IMR-90 (cell line): ENCODE measurements around the gene PALLD.

Experiments
- BHLHE40 ChIP-seq: fragments of 150-350 bp; IDR thresholded peaks from 2 replicates; pipeline ENCODE4 v1.6.1; 2016; ENCODE audit warnings: mild to moderate bottlenecking, low read depth, low read length
- CEBPB ChIP-seq: IDR thresholded peaks from 2 replicates; pipeline ENCODE4 v1.6.1; 2012; ENCODE audit warnings: low read depth, low read length, improper control_type of control experiment
- CHD1 ChIP-seq: IDR thresholded peaks from 2 replicates; pipeline ENCODE4 v1.6.1; 2012; ENCODE audit warnings: low read depth, low read length, improper control_type of control experiment
- CTCF ChIP-seq: conservative IDR thresholded peaks from 2 replicates; pipeline ENCODE4 v1.5.1; 2012; ENCODE audit warnings: mild to moderate bottlenecking, low read depth, low read length, improper control_type of control experiment
- MAZ ChIP-seq: IDR thresholded peaks from 2 replicates; pipeline ENCODE4 v1.6.1; 2012; ENCODE audit warnings: low read depth, mild to moderate bottlenecking, low read length, improper control_type of control experiment, moderate library complexity, borderline replicate concordance
- NFE2L2 ChIP-seq: fragments of 150-350 bp; IDR thresholded peaks from 2 replicates; pipeline ENCODE4 v1.6.1; 2016; ENCODE audit warnings: low read depth, mild to moderate bottlenecking, low read length
- POLR2A ChIP-seq: IDR thresholded peaks from 2 replicates; pipeline ENCODE4 v1.6.1; 2012; ENCODE audit warnings: mild to moderate bottlenecking, low read depth, low read length
- RCOR1 ChIP-seq: IDR thresholded peaks from 2 replicates; pipeline ENCODE4 v1.6.1; 2012; ENCODE audit warnings: mild to moderate bottlenecking, low read length, improper control_type of control experiment; ENCODE audit not compliant: insufficient replicate concordance
- SMC3 ChIP-seq: fragments of 150-350 bp; IDR thresholded peaks from 2 replicates; pipeline ENCODE4 v1.6.1; 2016; ENCODE audit warnings: low read depth, mild to moderate bottlenecking, antibody characterized with exemption, low read length, moderate library complexity
- TF ChIP-seq, protein P1 (sequence below): fragments of 150-350 bp; IDR thresholded peaks from 2 replicates; pipeline ENCODE4 v1.6.1; 2016; ENCODE audit warnings: low read depth, mild to moderate bottlenecking, low read length, moderate library complexity, borderline replicate concordance

GRCh38 chr4:168857009-168857408 is 360.2 kb downstream of the PALLD start:
- TF ChIP-seq, protein P1, sequence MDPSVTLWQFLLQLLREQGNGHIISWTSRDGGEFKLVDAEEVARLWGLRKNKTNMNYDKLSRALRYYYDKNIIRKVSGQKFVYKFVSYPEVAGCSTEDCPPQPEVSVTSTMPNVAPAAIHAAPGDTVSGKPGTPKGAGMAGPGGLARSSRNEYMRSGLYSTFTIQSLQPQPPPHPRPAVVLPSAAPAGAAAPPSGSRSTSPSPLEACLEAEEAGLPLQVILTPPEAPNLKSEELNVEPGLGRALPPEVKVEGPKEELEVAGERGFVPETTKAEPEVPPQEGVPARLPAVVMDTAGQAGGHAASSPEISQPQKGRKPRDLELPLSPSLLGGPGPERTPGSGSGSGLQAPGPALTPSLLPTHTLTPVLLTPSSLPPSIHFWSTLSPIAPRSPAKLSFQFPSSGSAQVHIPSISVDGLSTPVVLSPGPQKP: no peak
- TF ChIP-seq CTCF (no peak), POLR2A (no peak), CHD1 (no peak), CEBPB (no peak), MAZ (no peak), RCOR1 (no peak), SMC3 (no peak), NFE2L2 (no peak), BHLHE40 (no peak)
